Neural cell (in vitro differentiated cells): ENCODE results near the gene SFRP5. TPM values are rescaled to one million over a fixed set of nuclear protein-coding genes. Genes with fewer than 3 reads are reported as not detected.

Source experiments
- H2AFZ ChIP-seq: fragments of 200-600, 300-800 bp; sonication (generic), shearing (Covaris generic); 2 replicates; pipeline ENCODE4 v1.6.0; 2014; ENCODE audit warnings: low read depth, mild to moderate bottlenecking, antibody characterized with exemption, low read length, moderate library complexity
- H3F3A ChIP-seq: fragments of 200-600 bp; shearing (Covaris generic); 2 replicates; pipeline ENCODE4 v1.6.1; 2016; ENCODE audit warnings: mild to moderate bottlenecking, moderate library complexity, mixed read lengths, antibody characterized with exemption, low read length; ENCODE audit not compliant: insufficient read depth, poor library complexity, severe bottlenecking
- H3K27ac ChIP-seq: fragments of 200-600, 300-800 bp; sonication (generic), shearing (Covaris generic); 2 replicates; pipeline ENCODE4 v1.5.1; 2014; ENCODE audit warnings: mild to moderate bottlenecking, low read length, moderate library complexity
- H3K27me3 ChIP-seq: fragments of 300-800, 200-600 bp; sonication (generic), shearing (Covaris generic); 2 replicates; pipeline ENCODE4 v1.6.0; 2014; ENCODE audit warnings: mild to moderate bottlenecking, low read depth, low read length, moderate library complexity; ENCODE audit not compliant: insufficient read depth
- H3K36me3 ChIP-seq: fragments of 300-800, 200-600 bp; sonication (generic), shearing (Covaris generic); 2 replicates; pipeline ENCODE4 v1.5.1; 2014; ENCODE audit warnings: mild to moderate bottlenecking, antibody characterized with exemption, low read length, moderate library complexity; ENCODE audit not compliant: insufficient read depth
- H3K4me2 ChIP-seq: fragments of 300-800, 200-600 bp; sonication (generic), shearing (Covaris generic); 2 replicates; pipeline ENCODE4 v1.6.0; 2014; ENCODE audit warnings: mild to moderate bottlenecking, low read length
- H3K4me3 ChIP-seq: fragments of 300-800, 200-600 bp; sonication (generic), shearing (Covaris generic); 2 replicates; pipeline ENCODE4 v1.5.1; 2014; ENCODE audit warnings: mild to moderate bottlenecking, low read length, moderate library complexity
- H3K79me2 ChIP-seq: fragments of 200-600 bp; shearing (Covaris generic); replicated peaks from 2 replicates; pipeline ENCODE4 v1.6.0; 2014; ENCODE audit warnings: mild to moderate bottlenecking, low read length, moderate library complexity; ENCODE audit not compliant: insufficient read depth
- H3K9ac ChIP-seq: fragments of 300-800, 200-600 bp; sonication (generic), shearing (Covaris generic); 2 replicates; pipeline ENCODE4 v1.6.1; 2016; ENCODE audit warnings: mild to moderate bottlenecking, low read length, mixed read lengths
- H3K9me2 ChIP-seq: fragments of 200-600 bp; shearing (Covaris generic); 2 replicates; pipeline ENCODE4 v1.6.1; 2016; ENCODE audit warnings: mild to moderate bottlenecking, low read length, mixed read lengths; ENCODE audit not compliant: insufficient read depth
- H3K9me3 ChIP-seq: fragments of 200-600, 300-800 bp; sonication (generic), shearing (Covaris generic); 2 replicates; pipeline ENCODE4 v1.6.1; 2016; ENCODE audit warnings: mild to moderate bottlenecking, mixed run types, low read length, moderate library complexity, mixed read lengths
- H4K20me1 ChIP-seq: fragments of 200-600 bp; shearing (Covaris generic); 2 replicates; pipeline ENCODE4 v1.6.1; 2016; ENCODE audit warnings: mild to moderate bottlenecking, mixed run types; ENCODE audit not compliant: insufficient read depth
- CTCF ChIP-seq: fragments of 450-650 bp; IDR thresholded peaks from 2 replicates; pipeline ENCODE4 v1.5.1; 2014; ENCODE audit warnings: antibody characterized with exemption, mild to moderate bottlenecking, moderate library complexity; ENCODE audit not compliant: poor library complexity, severe bottlenecking
- EP300 ChIP-seq: fragments of 450-650 bp; conservative IDR thresholded peaks from 2 replicates; pipeline ENCODE4 v1.6.1; 2014; ENCODE audit warnings: antibody characterized with exemption, mild to moderate bottlenecking, moderate library complexity; ENCODE audit not compliant: poor library complexity, severe bottlenecking
- EZH2 ChIP-seq: fragments of 200-600, 300-800 bp; shearing (Covaris generic), sonication (generic); IDR thresholded peaks from 2 replicates; pipeline ENCODE4 v1.6.1; 2014; ENCODE audit warnings: antibody characterized with exemption, low read length, borderline replicate concordance, mild to moderate bottlenecking; ENCODE audit not compliant: insufficient read depth, poor library complexity, severe bottlenecking
- MXI1 ChIP-seq: fragments of 450-650 bp; conservative IDR thresholded peaks from 2 replicates; pipeline ENCODE4 v1.6.1; 2014; ENCODE audit warnings: antibody characterized with exemption, mild to moderate bottlenecking; ENCODE audit not compliant: poor library complexity, severe bottlenecking
- POLR2AphosphoS5 ChIP-seq: IDR thresholded peaks from 2 replicates; pipeline ENCODE4 v1.6.1; 2012
- RAD21 ChIP-seq: fragments of 450-650 bp; conservative IDR thresholded peaks from 2 replicates; pipeline ENCODE4 v1.6.1; 2014; ENCODE audit warnings: antibody characterized with exemption, mild to moderate bottlenecking, moderate library complexity
- SMC3 ChIP-seq: fragments of 450-650 bp; conservative IDR thresholded peaks from 2 replicates; pipeline ENCODE4 v1.6.1; 2014; ENCODE audit warnings: antibody characterized with exemption, mild to moderate bottlenecking, moderate library complexity; ENCODE audit not compliant: poor library complexity
- TAF1 ChIP-seq: IDR thresholded peaks from 2 replicates; pipeline ENCODE4 v1.6.1; 2012; ENCODE audit warnings: low read depth
- polyA plus RNA-seq: library from polyadenylated mRNA; depleted of rRNA; stranded (reverse); fragments of >200 nt; gene quantifications from 2 replicates; pipeline ENCODE4 v1.2.3, GENCODE V29; 2014
- TF ChIP-seq, protein P1 (sequence below): IDR thresholded peaks from 2 replicates; pipeline ENCODE4 v1.6.1; 2012; ENCODE audit warnings: borderline replicate concordance

Gene SFRP5
- polyA plus RNA-seq, 1 donor from 2014 or later, result 1.2 TPM

- no peak overlapping the region for H3K9ac ChIP-seq
- H2AFZ ChIP-seq, result no peak overlapping the region
- no peak overlapping the region for H3K4me3 ChIP-seq
- TF ChIP-seq EP300 (no peak), POLR2AphosphoS5 (no peak), TAF1 (no peak), CTCF (no peak)
- no peaks in the 10 kb centered on the region for H4K20me1 ChIP-seq
- H3F3A ChIP-seq, result no peaks in the 10 kb centered on the region
- H3K27ac ChIP-seq, result no peak overlapping the region
- H3K9me3 ChIP-seq, result no peaks in the 10 kb centered on the region
- no peaks in the 10 kb centered on the region for H3K9me2 ChIP-seq
- no peaks in the 10 kb centered on the region for H3K27me3 ChIP-seq
- H3K79me2 ChIP-seq, result no peaks in the 10 kb centered on the region
- H3K36me3 ChIP-seq, result no peaks in the 10 kb centered on the region
- no peak overlapping the region for H3K4me2 ChIP-seq
Observed at GRCh38 chr10:97818572-97818971, 46.8 kb upstream of the SFRP5 start.

DNA sequence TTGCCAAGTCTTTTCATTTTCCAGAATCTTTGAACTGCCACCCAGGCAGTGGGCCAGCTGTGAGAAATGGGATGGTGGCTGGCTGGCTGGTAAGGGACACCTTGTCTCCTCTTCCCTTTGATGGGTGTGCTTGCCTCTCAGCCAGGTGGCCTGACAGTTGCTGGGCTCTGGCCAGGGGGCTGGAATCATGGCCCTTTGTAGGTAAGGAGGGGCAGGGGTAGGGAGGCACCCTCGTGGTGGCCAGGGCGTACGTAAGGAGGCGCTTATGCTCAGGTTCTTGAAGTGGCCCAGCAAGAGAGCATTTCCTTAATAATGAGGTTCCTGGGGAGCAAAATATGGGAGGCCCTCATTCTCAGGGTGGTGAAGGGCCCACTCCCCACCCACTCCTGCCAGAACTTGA lies 44.8 kb upstream of the SFRP5 start:
- TF ChIP-seq, protein P1, sequence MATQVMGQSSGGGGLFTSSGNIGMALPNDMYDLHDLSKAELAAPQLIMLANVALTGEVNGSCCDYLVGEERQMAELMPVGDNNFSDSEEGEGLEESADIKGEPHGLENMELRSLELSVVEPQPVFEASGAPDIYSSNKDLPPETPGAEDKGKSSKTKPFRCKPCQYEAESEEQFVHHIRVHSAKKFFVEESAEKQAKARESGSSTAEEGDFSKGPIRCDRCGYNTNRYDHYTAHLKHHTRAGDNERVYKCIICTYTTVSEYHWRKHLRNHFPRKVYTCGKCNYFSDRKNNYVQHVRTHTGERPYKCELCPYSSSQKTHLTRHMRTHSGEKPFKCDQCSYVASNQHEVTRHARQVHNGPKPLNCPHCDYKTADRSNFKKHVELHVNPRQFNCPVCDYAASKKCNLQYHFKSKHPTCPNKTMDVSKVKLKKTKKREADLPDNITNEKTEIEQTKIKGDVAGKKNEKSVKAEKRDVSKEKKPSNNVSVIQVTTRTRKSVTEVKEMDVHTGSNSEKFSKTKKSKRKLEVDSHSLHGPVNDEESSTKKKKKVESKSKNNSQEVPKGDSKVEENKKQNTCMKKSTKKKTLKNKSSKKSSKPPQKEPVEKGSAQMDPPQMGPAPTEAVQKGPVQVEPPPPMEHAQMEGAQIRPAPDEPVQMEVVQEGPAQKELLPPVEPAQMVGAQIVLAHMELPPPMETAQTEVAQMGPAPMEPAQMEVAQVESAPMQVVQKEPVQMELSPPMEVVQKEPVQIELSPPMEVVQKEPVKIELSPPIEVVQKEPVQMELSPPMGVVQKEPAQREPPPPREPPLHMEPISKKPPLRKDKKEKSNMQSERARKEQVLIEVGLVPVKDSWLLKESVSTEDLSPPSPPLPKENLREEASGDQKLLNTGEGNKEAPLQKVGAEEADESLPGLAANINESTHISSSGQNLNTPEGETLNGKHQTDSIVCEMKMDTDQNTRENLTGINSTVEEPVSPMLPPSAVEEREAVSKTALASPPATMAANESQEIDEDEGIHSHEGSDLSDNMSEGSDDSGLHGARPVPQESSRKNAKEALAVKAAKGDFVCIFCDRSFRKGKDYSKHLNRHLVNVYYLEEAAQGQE, result no peak
- TF ChIP-seq EP300, result no peak
- no peak for TF ChIP-seq RAD21
- no peak for TF ChIP-seq CTCF
- no peak for TF ChIP-seq POLR2AphosphoS5
- TF ChIP-seq MXI1, result no peak
- no peak for TF ChIP-seq TAF1
- TF ChIP-seq EZH2, result no peak
- TF ChIP-seq SMC3, result no peak
- Histone ChIP-seq H3K4me3 (no peak overlapping the region), H3K79me2 (no peaks in the 10 kb centered on the region), H4K20me1 (no peaks in the 10 kb centered on the region), H3F3A (no peaks in the 10 kb centered on the region), H3K27me3 (no peaks in the 10 kb centered on the region), H3K9me2 (no peaks in the 10 kb centered on the region), H3K36me3 (no peaks in the 10 kb centered on the region), H2AFZ (no peak overlapping the region), H3K9ac (no peak overlapping the region), H3K9me3 (no peaks in the 10 kb centered on the region), H3K27ac (no peak overlapping the region), H3K4me2 (no peak overlapping the region)
